Measurements from ENCODE around the gene PLXNA4.

Gene PLXNA4

DNA sequence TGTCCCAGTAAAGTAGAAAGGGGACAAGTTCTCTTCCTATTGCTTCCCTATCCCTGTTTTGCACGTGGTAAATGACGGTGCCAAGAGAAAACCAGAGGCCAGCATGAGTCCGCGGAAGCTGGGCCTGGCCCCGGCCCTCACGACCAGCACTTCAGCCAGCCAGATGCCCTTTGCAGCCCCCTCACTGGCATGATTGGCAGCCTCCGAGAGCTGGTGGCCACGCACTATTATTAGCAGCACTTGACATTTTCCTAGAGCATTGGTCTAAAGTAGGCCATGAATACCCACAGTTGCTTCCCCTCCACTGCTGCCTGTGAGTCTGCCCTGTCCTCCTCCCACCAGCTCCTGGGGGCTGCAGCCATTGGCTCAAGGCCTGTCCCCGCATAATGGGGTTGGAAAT is 369.1 kb downstream of the PLXNA4 start:
- H3K27ac ChIP-seq: no peak overlapping the region
- TF ChIP-seq, protein P1, sequence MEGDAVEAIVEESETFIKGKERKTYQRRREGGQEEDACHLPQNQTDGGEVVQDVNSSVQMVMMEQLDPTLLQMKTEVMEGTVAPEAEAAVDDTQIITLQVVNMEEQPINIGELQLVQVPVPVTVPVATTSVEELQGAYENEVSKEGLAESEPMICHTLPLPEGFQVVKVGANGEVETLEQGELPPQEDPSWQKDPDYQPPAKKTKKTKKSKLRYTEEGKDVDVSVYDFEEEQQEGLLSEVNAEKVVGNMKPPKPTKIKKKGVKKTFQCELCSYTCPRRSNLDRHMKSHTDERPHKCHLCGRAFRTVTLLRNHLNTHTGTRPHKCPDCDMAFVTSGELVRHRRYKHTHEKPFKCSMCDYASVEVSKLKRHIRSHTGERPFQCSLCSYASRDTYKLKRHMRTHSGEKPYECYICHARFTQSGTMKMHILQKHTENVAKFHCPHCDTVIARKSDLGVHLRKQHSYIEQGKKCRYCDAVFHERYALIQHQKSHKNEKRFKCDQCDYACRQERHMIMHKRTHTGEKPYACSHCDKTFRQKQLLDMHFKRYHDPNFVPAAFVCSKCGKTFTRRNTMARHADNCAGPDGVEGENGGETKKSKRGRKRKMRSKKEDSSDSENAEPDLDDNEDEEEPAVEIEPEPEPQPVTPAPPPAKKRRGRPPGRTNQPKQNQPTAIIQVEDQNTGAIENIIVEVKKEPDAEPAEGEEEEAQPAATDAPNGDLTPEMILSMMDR (conservative IDR thresholded peaks at IDR 0.05): no peak

GRCh38 chr7:132206594-132206993 is 369.7 kb downstream of the PLXNA4 start:
- no peak overlapping the region for H3K27ac ChIP-seq
- TF ChIP-seq, protein P1 (conservative IDR thresholded peaks at IDR 0.05): no peak

GRCh38 chr7:132205509-132205908 is 370.8 kb downstream of the PLXNA4 start:
- no peak overlapping the region for H3K27ac ChIP-seq
- TF ChIP-seq, protein P1 (conservative IDR thresholded peaks at IDR 0.05): no peak

DNA sequence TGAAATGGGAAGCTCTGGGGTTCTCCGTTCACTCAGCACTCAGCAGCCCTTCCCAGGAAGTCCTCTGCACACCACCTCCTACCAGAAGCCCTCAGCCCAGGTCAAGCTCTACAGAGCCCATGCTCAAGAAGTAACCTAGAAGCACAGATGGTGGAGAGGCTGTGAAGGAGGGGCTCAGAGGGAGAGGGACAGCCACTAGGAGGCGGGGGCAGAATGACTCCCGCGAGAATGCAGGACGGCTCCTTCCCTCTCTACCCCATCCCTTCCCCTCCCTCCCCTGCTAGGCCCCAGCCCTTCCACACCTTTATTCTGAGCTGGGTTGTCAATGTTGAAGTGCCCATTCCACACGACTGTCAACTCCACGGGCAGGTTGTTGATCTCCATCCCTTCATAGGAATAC is 373.2 kb downstream of the PLXNA4 start:
- no peak overlapping the region for H3K27ac ChIP-seq
- TF ChIP-seq, protein P1 (conservative IDR thresholded peaks at IDR 0.05): no peak

- TF ChIP-seq, protein P1 (conservative IDR thresholded peaks at IDR 0.05): no peak
- no peak overlapping the region for H3K27ac ChIP-seq
These were observed 373.7 kb downstream of the PLXNA4 start for GRCh38 chr7:132202541-132202940.

- H3K27ac ChIP-seq: no peak overlapping the region
- TF ChIP-seq, protein P1 (conservative IDR thresholded peaks at IDR 0.05): no peak
These were observed 376.1 kb downstream of the PLXNA4 start for GRCh38 chr7:132200141-132200540.

- no peak overlapping the region for H3K27ac ChIP-seq
- TF ChIP-seq, protein P1 (conservative IDR thresholded peaks at IDR 0.05): no peak
These were observed 376.6 kb downstream of the PLXNA4 start for GRCh38 chr7:132199626-132200025.

GRCh38 chr7:132197772-132198171 is 378.5 kb downstream of the PLXNA4 start:
- TF ChIP-seq, protein P1 (conservative IDR thresholded peaks at IDR 0.05): no peak
- no peak overlapping the region for H3K27ac ChIP-seq
